Skeletal muscle satellite cell (primary cell): Measurements from ENCODE around the gene SULT2B1.
"Not testable (repeated sequence)": the region's sequence is repeated elsewhere in the genome, so short reads cannot be mapped to it uniquely, and the experiment has no call there.

Source experiments
- H3K27me3 ChIP-seq: 2 replicates; pipeline ENCODE4 v1.7.0; 2013; ENCODE audit warnings: low read length; ENCODE audit not compliant: control insufficient read depth, insufficient read depth
- H3K36me3 ChIP-seq: 2 replicates; pipeline ENCODE4 v1.7.0; 2013; ENCODE audit warnings: mild to moderate bottlenecking, control low read depth, low read length; ENCODE audit not compliant: insufficient read depth
- H3K4me1 ChIP-seq: 2 replicates; pipeline ENCODE4 v1.7.0; 2013; ENCODE audit warnings: low read length; ENCODE audit not compliant: control insufficient read depth, insufficient read depth
- H3K4me2 ChIP-seq: 2 replicates; pipeline ENCODE4 v1.7.0; 2013; ENCODE audit warnings: mild to moderate bottlenecking, low read length
- H3K4me3 ChIP-seq: 2 replicates; pipeline ENCODE4 v1.7.0; 2013; ENCODE audit warnings: low read length
- H3K9ac ChIP-seq: 2 replicates; pipeline ENCODE4 v1.7.0; 2013; ENCODE audit warnings: mild to moderate bottlenecking, low read depth, low read length, moderate library complexity
- H3K9me3 ChIP-seq: replicated peaks from 2 replicates; pipeline ENCODE4 v1.7.0; 2013; ENCODE audit warnings: mild to moderate bottlenecking, control low read depth, low read length

The SULT2B1 gene

GRCh38 chr19:48512504-48513288 lies 39.3 kb upstream of the SULT2B1 start:
- Histone ChIP-seq H3K4me1 (peaks cover 8% of the 10 kb centered on the region), H3K9ac (no peak overlapping the region), H3K27me3 (peaks cover 55% of the 10 kb centered on the region), H3K4me2 (no peak overlapping the region), H3K36me3 (no peaks in the 10 kb centered on the region), H3K4me3 (no peak overlapping the region), H3K9me3 (no peaks in the 10 kb centered on the region)

GRCh38 chr19:48513289-48514122 lies 38.5 kb upstream of the SULT2B1 start:
- H3K9ac ChIP-seq = no peak overlapping the region
- H3K4me3 ChIP-seq = peak overlapping the region; percentile 71

GRCh38 chr19:48514123-48514458 lies 37.9 kb upstream of the SULT2B1 start:
- H3K9me3 ChIP-seq = no peaks in the 10 kb centered on the region
- peak overlapping the region; percentile 71 for H3K4me3 ChIP-seq
- H3K4me2 ChIP-seq = peak overlapping the region; percentile 88
- H3K4me1 ChIP-seq = peaks cover 8% of the 10 kb centered on the region
- H3K36me3 ChIP-seq = no peaks in the 10 kb centered on the region
- H3K9ac ChIP-seq = no peak overlapping the region
- peaks cover 50% of the 10 kb centered on the region for H3K27me3 ChIP-seq

More at GRCh38 chr19:48513289-48514122, 38.5 kb upstream of the SULT2B1 start:
- Histone ChIP-seq H3K4me2 (peak overlapping the region; percentile 88), H3K4me1 (peaks cover 8% of the 10 kb centered on the region), H3K36me3 (no peaks in the 10 kb centered on the region), H3K27me3 (peaks cover 53% of the 10 kb centered on the region), H3K9me3 (no peaks in the 10 kb centered on the region)

- Histone ChIP-seq H3K9ac (no peak overlapping the region), H3K4me1 (peaks cover 8% of the 10 kb centered on the region), H3K4me2 (no peak overlapping the region), H3K9me3 (no peaks in the 10 kb centered on the region), H3K36me3 (no peaks in the 10 kb centered on the region), H3K4me3 (no peak overlapping the region), H3K27me3 (peaks cover 34% of the 10 kb centered on the region)
Observed at GRCh38 chr19:48516536-48516935, 35.4 kb upstream of the SULT2B1 start.

GRCh38 chr19:48518207-48518606 lies 33.8 kb upstream of the SULT2B1 start:
- Histone ChIP-seq H3K27me3 (peaks cover 20% of the 10 kb centered on the region), H3K4me1 (peaks cover 7% of the 10 kb centered on the region), H3K9ac (no peak overlapping the region), H3K36me3 (no peaks in the 10 kb centered on the region), H3K4me3 (no peak overlapping the region), H3K9me3 (no peaks in the 10 kb centered on the region), H3K4me2 (no peak overlapping the region)

GRCh38 chr19:48519426-48519825 lies 32.5 kb upstream of the SULT2B1 start:
- H3K36me3 ChIP-seq, H3K4me3 ChIP-seq, H3K9ac ChIP-seq, H3K9me3 ChIP-seq, H3K4me2 ChIP-seq, H3K4me1 ChIP-seq: not testable (repeated sequence)
- peaks cover 11% of the 10 kb centered on the region for H3K27me3 ChIP-seq

GRCh38 chr19:48520134-48520533 lies 31.8 kb upstream of the SULT2B1 start:
- Histone ChIP-seq H3K27me3 (peaks cover 11% of the 10 kb centered on the region), H3K4me3 (no peak overlapping the region), H3K4me2 (no peak overlapping the region), H3K9ac (no peak overlapping the region), H3K36me3 (no peaks in the 10 kb centered on the region), H3K9me3 (peaks cover 6% of the 10 kb centered on the region), H3K4me1 (no peaks in the 10 kb centered on the region)

- Histone ChIP-seq H3K4me1 (no peaks in the 10 kb centered on the region), H3K27me3 (no peaks in the 10 kb centered on the region), H3K9me3 (peaks cover 9% of the 10 kb centered on the region), H3K4me2 (no peak overlapping the region), H3K4me3 (no peak overlapping the region), H3K9ac (no peak overlapping the region), H3K36me3 (no peaks in the 10 kb centered on the region)
Observed at GRCh38 chr19:48524221-48524620, 27.8 kb upstream of the SULT2B1 start.

GRCh38 chr19:48524732-48525131 lies 27.2 kb upstream of the SULT2B1 start:
- Histone ChIP-seq H3K4me1 (no peaks in the 10 kb centered on the region), H3K4me2 (no peak overlapping the region), H3K36me3 (no peaks in the 10 kb centered on the region), H3K27me3 (no peaks in the 10 kb centered on the region), H3K9ac (no peak overlapping the region), H3K9me3 (peaks cover 9% of the 10 kb centered on the region), H3K4me3 (no peak overlapping the region)

- H3K4me1 ChIP-seq = no peaks in the 10 kb centered on the region
- H3K9ac ChIP-seq = no peak overlapping the region
- H3K4me3 ChIP-seq = no peak overlapping the region
- H3K9me3 ChIP-seq = peaks cover 8% of the 10 kb centered on the region
- H3K4me2 ChIP-seq = no peak overlapping the region
- H3K36me3 ChIP-seq = no peaks in the 10 kb centered on the region
- H3K27me3 ChIP-seq = peaks cover 7% of the 10 kb centered on the region
Observed at GRCh38 chr19:48529156-48529555, 22.8 kb upstream of the SULT2B1 start.

GRCh38 chr19:48530066-48530720 lies 21.8 kb upstream of the SULT2B1 start:
- Histone ChIP-seq H3K27me3 (peaks cover 7% of the 10 kb centered on the region), H3K4me3 (no peak overlapping the region), H3K4me1 (no peaks in the 10 kb centered on the region), H3K36me3 (no peaks in the 10 kb centered on the region), H3K9ac (no peak overlapping the region), H3K9me3 (peaks cover 3% of the 10 kb centered on the region), H3K4me2 (no peak overlapping the region)
